GM18499 (cell line): Measurements from ENCODE around the gene LGALS1.
"Not testable (repeated sequence)": the region's sequence is repeated elsewhere in the genome, so short reads cannot be mapped to it uniquely, and the experiment has no call there.

Experiments
- ATAC-seq: cut with Tn5 transposase; IDR thresholded peaks from one replicate; pipeline ENCODE4 v1.9.1; 2021; ENCODE audit warnings: moderate number of reproducible peaks; ENCODE audit not compliant: insufficient read depth, unreplicated experiment

The LGALS1 gene

DNA sequence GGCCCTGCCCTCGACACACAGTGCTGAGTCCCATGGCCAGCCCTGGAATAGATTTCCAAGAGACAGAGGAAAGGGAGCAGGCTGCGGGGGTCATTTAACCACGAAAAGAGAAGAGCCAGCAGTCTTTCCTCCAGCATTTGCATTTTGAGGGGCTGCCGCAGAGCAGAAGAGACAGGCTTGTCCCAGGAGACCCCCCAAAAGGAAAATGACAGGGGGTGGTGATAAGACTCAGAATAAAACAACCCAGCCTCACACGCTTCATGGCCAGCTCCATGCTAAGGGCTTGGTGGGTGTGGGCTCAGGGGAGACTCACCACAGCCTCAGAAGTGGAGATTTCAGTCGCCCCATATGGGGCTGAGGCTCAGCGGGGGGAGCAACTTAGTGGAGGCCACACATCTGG lies 38.3 kb downstream of the LGALS1 start:
- no peak for ATAC-seq

DNA sequence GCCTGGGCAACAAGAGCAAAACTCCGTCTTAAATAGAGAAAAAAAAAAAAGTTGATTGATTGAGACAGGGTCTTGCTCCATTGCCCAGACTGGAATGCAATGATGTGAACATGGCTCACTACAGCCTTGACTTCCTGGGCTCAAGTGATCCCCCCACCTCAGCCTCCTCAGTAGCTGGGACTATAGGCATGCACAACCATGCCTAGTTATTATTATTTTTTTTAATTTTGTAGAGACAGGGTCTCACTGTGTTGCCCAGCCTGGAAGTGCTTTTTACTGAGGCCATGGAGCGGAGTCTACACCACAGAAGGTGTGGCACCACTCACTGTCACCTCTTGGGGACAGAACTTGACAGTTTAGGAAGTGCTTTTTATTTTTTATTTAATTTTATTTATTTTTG lies 39.2 kb downstream of the LGALS1 start:
- ATAC-seq = no peak

DNA sequence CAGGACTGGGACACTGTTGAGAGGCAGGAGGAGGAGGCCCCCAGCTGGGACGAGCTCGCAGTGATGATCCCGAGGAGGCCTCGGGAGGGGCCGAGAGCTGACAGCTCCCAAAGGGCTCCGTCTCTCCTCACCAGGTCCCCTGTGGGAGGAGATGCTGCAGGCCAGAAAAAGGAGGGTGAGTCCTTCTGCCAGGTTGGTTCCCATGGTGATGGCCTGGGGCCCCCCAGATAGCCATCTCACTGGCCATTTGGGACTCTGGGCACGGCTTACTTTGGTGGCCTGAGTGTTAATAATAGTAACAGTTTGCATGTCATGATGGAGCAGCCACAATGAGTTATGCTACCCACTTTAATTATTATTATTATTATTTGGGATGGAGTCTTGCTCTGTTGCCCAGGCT lies 40.3 kb downstream of the LGALS1 start:
- no peak for ATAC-seq

DNA sequence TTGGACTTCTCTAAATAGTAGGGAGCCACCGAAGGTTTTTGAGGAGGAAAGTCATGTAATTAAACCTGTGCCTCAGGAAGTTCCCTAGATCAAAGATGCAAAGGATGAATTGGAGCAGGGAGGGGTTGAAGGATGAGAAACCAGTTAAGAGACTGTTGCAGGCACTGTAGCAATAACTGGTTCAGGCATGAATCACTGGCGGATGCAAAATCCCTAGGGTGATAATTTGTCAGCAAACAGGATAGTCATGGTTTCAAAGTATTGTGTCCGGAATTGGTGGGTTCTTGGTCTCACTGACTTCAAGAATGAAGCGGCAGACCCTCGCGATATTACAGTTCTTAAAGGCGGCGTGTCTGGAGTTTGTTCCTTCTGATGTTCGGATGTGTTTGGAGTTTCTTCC lies 41.3 kb downstream of the LGALS1 start:
- no peak for ATAC-seq

DNA sequence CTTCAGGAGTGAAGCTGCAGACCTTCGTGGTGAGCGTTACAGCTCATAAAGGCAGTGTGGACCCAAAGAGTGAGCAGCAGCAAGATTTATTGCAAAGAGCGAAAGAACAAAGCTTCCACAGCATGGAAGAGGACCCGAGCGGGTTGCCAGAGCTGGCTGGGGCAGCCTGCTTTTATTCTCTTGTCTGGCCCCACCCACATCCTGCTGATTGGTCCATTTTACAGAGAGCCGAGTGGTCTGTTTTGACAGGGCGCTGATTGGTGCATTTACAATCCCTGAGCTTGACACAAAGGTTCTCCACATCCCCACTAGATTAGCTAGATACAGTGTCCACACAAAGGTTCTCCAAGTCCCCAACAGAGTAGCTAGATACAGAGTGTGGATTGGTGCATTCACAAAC lies 41.8 kb downstream of the LGALS1 start:
- ATAC-seq = not testable (repeated sequence)

DNA sequence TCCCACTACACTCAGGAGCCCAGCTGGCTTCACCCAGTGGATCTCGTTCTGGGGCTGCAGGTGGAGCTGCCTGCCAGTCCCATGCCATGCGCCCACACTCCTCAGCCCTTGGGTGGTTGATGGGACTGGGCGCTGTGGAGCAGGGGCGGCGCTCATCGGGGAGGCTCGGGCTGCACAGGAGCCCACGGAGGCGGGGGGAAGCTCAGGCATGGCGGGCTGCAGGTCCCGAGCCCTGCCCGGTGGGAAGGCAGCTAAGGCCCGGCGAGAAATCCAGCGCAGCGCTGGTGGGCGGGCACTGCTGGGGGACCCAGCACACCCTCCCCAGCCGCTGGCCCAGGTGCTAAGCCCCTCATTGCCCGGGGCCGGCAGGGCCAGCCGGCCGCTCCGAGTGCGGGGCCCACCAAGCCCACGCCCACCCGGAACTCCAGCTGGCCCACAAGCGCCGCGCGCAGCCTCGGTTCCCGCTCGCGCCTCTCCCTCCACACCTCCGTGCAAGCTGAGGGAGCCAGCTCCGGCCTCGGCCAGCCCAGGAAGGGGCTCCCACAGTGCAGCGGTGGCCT lies 42.4 kb downstream of the LGALS1 start:
- not testable (repeated sequence) for ATAC-seq

DNA sequence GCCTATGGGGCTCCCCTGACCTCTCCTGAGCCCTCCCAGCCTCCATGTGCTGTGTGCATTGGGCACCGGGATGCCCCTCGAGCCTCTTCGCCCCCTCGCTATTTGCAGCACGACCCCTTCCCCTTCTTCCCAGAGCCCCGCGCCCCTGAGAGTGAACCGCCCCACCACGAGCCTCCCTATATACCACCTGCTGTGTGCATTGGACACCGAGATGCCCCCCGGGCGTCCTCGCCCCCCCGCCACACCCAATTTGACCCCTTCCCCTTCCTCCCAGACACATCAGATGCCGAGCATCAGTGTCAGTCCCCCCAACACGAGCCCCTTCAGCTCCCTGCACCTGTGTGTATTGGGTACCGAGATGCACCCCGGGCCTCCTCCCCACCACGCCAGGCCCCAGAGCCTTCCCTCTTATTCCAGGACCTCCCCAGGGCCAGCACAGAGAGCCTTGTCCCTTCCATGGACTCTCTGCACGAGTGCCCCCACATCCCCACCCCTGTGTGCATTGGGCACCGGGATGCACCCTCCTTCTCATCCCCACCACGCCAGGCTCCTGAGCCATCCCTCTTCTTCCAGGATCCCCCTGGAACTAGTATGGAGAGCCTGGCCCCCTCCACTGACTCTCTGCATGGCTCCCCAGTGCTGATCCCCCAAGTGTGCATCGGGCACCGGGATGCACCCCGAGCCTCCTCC lies 50.3 kb downstream of the LGALS1 start:
- no peak for ATAC-seq

DNA sequence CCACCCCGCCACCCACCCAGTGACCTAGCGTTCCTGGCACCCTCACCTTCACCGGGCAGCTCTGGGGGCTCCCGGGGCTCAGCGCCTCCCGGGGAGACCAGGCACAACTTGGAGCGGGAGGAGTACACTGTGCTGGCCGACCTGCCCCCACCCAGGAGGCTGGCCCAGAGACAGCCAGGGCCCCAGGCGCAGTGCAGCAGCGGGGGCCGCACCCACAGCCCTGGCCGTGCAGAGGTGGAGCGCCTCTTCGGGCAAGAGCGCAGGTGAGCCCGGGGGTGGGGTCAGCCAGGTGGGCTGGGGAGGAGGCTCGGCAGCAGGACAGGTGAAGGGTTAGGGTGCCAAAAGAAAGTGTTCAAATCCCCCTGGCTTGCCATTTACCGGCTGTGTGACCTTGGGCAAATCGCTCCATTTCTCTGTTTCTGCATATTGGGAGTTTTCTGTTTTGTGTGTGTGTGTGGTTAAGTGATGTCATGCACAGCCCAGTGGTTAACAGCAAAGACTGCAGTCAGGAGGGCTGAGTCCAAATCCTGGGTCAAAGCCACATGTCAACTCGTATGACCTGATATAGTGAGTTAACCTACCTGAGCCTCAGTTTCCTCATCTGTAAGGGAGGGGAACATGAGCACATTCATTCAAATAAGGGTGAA lies 50.9 kb downstream of the LGALS1 start:
- ATAC-seq = no peak

DNA sequence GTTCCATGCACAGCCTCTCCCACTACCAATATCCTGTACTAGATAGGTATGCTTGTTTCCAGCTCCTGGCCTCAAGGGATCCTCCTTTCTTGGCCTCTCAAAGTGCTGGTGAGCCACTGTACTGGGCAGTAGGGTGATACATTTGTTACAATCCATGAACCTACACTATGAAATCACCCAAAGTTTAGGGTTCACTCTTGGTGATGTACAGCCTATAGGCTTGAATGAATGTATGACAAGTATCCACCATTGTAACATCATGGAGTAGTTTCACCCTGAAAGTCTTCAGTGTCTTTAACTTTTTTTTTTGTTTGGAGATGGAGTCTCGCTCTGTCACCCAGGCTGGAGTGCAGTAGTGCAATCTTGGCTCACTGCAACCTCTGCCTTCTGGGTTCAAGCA lies 53.2 kb downstream of the LGALS1 start:
- no peak for ATAC-seq
